Right renal pelvis (tissue), 4 donors: ENCODE data around the gene ALG5. TPM values are rescaled to one million over a fixed set of nuclear protein-coding genes. Genes with fewer than 3 reads are reported as not detected.
A peak's percentile ranks its signal among the peaks of the same experiment; 100 is the strongest.

Experiments
- DNase-seq, 4 donors: peaks; one replicate each; pipeline ENCODE4 v3.0.0-alpha.2; 2013; ENCODE audit warnings: low read depth in 4 of 4, low spot score in 3 of 4, missing footprints in 1 of 4
- polyA plus RNA-seq, 4 donors: library from polyadenylated mRNA; unstranded; fragments of 120-200 nt; gene quantifications; one replicate each; pipeline ENCODE4 v1.2.1, GENCODE V29; 2013; ENCODE audit not compliant: insufficient read length in 4 of 4

Gene ALG5
- polyA plus RNA-seq, 4 donors: 55.6 to 60.9 (median 59.1) TPM

DNA sequence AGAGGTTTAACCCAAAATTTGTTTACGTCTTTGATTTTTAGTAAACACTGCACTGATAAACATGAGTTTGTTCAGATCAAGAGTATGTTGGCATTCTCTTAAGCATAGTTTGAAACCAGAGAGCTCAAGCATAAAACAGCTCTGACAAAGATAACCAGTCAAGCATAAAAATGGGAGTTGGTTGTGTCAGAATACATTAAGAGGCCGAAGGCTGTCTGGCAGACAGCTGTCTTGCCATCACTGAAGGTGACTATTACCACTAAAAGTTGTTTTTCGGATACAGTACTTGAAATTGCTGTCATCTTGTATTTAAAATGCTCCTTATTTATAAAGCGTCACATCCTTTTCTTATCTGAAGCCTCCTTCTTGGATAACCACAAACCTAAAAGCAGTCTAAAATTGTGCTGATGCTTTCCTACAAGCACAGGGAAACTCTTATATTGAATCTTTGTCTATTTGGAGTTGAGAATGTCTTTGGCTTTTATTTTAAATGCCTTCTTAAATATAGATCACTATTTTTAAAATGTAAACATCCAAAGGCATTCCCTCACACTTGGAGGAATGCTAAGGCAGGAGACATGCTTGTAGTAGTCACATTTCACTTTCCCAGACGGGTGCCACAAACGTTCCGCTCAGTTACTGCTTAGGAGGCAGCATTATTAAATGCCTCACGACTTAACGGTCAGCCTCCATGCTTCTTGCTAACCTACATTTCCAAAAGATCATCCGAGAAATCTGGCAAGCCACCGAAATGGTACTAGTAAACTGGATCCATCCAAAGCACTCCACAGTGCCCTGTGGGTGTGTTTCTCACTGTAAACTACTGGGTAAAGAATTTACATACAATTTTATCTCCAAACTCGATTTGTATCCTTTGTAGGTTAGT lies 80.7 kb downstream of the ALG5 start:
- peak in 1 of 4 donors; percentile 10 for DNase-seq

DNA sequence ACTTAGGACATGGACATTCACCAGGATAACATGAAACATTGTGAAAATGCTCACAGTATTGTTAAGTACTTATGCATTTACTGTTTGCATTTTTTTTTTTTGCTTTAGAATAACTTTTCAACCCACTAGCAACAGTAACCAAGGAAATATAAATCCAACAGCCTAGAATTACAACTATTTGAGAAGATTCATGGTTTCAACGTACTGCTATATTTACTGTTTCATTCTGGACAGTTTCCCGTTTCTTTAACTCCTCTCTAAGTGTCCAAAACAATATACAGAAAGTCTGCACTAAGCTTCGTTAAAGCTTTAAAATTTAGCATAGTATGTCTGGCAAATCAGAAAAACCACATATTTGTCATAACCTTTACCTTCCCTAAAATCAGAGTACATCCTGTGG lies 81.8 kb downstream of the ALG5 start:
- DNase-seq: peak in 2 of 4 donors; percentile 29 to 40

GRCh38 chr13:36915896-36916640 lies 83.1 kb downstream of the ALG5 start:
- DNase-seq: no peak

DNA sequence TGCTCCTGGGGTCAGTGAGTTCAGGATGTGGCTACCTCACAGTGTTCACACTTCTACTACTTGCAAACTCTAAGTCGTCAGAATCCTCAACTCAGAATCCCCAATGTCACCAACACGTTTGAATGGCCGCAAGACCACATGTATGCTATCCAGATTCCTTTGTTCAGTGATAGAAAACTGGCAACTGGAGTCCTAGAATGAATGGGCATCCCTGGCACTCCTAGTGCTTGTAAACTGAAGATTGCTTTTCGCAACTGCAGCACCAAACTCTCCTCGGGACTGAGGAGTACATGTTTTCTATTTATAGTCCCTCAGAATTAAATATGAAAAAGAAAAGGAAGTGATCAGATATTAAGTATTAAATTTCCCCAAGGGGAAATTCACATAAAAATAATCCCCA lies 84.0 kb downstream of the ALG5 start:
- no peak for DNase-seq

DNA sequence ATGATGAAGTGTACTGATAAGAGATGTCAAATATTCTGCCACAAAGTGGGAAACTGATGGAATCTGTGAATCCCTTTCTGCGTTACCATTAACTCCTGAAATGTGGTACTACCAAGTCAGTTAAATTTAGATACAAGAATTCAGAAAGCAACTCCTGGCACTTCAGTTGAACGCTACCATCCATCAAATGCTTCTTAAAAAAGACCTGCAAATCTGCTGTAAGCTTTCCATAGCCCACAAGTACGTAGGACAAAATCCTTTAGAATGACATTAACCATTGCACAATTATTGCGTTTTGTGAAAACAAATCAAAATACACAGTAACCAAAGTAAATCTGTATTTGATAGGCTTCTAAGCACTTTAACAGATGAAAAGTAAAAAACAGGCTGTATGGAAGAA lies 84.5 kb downstream of the ALG5 start:
- no peak for DNase-seq

- no peak for DNase-seq
Measured at GRCh38 chr13:36913463-36913862, 85.7 kb downstream of the ALG5 start.

DNA sequence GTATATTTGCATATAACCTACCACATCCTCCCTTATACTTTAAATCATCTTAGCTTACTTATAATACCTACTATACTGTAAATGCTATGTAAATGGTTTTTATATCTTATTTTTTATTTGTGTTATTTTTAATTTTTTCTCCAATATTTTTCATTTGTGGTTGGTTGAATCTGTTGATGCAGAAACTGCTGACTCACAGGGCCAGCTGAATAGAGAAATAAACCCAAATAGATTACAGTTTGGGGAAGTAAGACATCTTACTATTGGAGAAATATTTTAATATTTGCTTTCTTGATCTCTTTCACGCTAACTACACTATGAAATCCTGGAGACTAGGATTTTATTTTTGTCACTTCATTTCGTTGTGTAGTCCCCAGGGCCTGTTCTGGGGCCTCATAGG lies 86.2 kb downstream of the ALG5 start:
- DNase-seq: no peak

DNA sequence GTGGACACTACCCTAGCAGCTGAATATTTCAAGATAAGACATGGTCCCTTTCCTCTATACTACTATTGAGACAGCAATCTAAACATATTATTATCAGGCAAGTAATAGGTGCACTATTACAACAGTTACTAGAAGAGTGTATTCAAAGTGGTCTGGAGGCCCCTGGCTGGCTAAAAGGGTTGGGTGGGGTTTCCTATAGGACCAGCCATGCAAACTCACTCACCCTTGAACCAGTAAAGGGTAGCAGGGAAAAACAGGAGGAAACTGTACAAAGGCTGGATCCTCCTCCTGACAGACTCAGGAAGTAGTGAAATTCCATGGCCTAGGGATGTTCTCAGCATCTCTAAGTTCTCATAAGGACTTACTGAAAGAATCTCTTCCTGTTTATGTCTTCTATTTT lies 86.8 kb downstream of the ALG5 start:
- no peak for DNase-seq

DNA sequence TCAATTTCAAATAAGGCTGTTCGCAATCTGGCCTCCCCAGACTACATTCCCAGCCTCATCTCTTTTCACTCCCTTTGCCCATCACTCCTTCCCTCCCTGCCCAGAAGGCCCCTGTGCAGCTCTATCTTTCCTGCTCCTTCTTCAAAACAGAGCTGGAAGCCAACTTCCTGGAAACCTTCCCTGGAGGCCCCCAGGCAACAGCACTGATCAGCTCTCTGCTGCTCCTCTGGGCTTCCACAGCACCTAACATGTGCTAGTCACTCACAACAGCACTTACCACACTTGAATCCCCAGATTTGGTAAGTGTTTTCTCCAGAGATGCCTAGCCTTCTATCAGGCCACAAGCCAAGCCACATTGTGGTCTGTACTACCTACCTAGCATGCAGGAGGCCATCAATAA lies 88.6 kb downstream of the ALG5 start:
- no peak for DNase-seq

- DNase-seq: no peak
Measured at GRCh38 chr13:36907821-36908220, 91.3 kb downstream of the ALG5 start.

- DNase-seq: no peak
Measured at GRCh38 chr13:36907266-36907665, 91.9 kb downstream of the ALG5 start.

DNA sequence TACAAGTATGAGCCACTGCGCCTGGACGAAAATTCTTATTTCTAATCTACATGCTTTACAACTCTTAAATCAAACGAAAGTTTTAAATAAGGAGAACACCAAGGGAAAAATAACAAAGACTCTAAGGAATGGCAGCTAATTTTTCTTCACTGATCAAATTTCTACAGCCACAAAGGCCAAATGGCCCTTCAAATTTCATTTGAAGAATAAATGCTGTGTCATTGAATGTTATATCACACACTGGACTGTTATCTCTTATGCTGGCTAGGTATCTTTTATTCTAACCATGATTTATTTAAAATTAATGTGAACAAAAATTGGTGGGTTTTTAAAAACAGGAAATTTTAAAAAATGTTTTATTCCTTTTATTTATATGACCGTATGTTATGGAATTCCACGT lies 93.2 kb downstream of the ALG5 start:
- DNase-seq: no peak

GRCh38 chr13:36903925-36904595 lies 95.1 kb downstream of the ALG5 start:
- DNase-seq: no peak

Other genes starting within 250 kb of the ALG5 start
- 10 to 100 TPM; 13.8 to 19.2 (median 17.0) TPM for gene RFXAP, start 180.1 kb downstream of the ALG5 start, polyA plus RNA-seq
- 10 to 100 TPM; 27.2 to 33.8 (median 31.3) TPM for gene SMAD9, start 79.1 kb downstream of the ALG5 start, polyA plus RNA-seq
- gene EXOSC8, start 1.4 kb upstream of the ALG5 start, polyA plus RNA-seq: 10 to 100 TPM; 62.6 to 81.4 (median 67.2) TPM
- 100 to 1,000 TPM in 2 of 4 donors, 10 to 100 TPM in 2; 86.7 to 107 (median 98.2) TPM for gene SUPT20H, start 60.3 kb upstream of the ALG5 start, polyA plus RNA-seq
- under 1 TPM; 0.07 to 0.16 (median 0.08) TPM for gene CSNK1A1L, start 106.3 kb upstream of the ALG5 start, polyA plus RNA-seq